NK-92 treated with Interleukin-12 subunit alpha and Interleukin-12 subunit beta, amount 100 ng/mL, for 24 hours (cell line): ENCODE data around the gene TEX48.

Source experiments
- DNase-seq: peaks from one replicate; lab custom pipeline; 2025; lab: John Stamatoyannopoulos, UW

The TEX48 gene

DNA sequence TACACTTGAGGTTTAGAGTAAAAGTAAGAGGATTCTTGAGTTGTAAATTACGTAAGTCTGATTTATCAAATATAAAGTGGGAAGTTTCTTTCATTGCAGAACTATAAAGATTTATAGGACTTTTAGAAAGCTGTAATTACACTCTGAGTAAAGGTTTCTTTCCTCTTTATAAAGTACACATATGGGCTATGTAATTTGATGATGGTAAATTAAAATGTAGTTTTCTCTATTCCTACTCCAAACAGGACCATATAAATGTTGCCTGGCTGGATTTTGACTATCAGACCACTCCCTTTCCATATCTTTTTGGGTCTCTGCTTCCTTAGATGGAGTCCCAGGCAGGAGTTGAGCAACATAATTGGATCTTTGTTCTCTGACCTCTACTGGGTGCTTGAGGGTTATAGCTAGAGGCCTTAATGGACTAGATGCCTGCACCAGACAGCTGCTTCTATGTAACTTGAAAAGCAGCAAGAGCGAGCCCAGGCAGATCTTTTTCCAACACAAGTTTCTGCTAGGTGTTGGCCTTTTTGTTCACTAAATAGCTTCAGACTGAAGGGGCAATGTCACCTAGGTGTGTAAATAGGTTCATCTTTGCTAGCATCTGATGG is 11.4 kb upstream of the TEX48 start:
- DNase-seq: no peak

DNA sequence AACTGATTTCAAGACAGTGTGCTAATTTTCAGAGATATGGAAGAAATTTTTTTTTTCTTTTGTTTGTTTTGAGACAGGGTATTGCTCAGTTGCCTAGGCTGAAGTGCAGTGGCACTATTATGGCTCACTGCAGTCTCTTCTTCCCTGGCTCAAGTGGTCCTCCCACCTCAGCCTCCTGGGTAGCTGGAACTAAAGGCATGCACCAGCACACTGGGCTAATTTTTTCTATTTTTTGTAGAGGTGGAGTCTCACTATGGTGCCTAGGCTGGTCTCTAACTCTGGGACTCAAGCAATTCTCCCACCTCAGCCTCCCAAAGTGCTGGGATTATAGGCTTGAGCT is 9.9 kb upstream of the TEX48 start:
- no peak for DNase-seq

DNA sequence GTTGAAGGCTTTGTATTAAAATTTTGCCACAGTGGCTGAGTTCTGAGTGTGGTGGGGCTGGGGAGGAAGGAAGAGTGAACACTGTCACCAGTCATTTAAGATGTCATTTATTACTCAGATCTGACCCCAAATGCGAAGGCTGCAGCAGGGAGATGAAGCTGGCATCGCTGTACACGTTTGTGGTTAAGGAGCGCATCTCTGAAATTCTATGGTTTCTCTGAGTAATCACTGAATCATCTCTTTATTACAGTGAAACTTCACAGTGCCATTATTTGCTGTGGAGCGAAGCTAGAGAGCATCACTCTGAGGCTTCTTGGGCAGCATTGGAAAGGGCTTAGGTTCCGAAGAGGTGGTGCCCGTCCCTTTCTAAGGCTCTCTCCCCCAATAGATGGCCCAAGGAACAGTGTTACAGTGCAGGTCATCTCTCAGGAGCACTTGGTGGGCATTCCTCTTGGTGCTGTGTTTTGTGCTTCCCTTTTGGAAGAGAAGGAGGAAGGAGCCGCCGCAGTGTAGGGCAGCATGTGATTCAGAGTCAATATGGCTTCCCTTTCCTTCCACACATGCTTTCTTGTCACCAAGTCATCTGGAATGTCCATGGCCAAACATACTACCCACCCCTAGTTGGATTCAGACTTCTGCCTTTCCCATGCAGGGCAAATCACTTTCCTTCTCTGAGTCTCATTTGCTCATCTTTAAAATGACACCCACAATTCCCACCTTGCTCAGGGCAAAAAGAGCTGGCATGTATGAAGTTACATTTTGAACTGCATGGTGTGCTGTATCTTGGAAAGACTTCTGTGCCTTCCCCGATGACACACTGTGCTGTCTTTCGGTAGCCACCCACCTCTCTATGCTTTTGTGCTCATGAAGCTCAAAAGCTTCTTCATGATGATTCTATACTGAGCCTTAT is 9.3 kb upstream of the TEX48 start:
- DNase-seq: peak; percentile 61

DNA sequence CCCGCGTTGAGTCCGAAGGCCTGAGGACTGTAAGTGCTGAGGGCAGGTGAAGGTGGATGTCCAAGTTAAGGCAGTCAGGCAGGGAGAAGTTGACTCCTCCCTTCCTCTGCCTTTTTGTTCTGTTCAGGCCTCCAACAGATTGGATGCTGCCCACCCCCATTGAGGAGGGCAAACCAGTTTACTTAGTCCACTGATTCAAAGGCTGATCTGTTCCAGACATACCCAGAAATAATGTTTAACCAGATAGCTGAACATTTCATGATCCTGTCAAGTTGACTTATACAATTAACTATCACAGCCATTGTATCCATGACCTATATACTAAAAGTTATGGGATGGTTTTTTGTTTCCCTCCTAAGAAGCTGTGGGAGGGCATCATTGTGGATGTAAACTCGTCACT is 8.3 kb upstream of the TEX48 start:
- DNase-seq: no peak

DNA sequence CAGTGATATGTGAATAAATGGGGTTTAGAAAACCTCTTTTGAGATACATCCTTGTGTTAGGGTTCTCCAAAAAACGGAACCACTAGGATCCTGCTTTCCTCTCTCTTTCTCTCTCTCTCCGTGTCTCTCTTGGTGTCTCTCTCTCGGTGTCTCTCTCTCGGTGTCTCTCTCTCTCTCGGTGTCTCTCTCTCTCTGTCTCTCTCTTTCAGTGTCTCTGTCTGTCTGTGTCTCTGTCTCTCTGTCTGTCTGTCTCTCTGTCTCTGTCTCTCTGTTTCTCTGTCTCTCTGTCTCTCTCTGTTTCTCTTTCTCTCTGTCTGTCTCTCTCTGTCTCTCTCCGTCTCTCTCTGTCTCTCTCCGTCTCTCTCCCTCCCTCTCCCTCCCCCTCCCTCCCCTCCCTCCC is 7.8 kb upstream of the TEX48 start:
- DNase-seq: no peak

DNA sequence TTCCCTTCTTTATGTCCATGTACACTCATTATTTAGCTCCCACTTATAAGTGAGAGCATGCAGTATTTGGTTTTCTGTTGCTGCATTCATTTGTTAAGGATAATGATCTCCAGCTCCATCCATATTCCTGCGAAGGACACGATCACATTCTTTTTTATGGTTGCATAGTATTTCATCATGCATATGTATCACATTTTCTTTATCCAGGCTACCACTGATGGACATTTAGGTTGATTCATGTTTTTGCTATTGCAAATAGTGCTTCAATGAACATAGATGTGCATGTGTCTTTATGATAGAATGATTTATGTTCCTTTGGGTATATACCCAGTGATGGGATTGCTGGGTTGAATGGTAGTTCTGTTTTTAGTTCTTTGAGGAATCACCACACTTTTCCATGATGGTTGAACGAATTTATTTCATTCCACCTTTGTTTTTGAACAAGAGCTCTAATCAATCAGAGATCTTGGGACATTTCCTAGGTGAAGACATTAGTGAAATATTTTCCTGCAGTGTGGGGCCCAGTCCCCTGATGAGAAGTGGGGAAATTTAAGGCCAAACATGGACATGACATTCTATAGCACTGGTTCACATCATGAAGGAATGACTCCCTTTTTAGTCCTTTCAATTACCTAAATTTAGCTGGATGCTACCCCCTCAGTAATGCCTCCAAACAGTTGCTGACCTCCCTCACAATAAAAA is 7.1 kb upstream of the TEX48 start:
- DNase-seq: no peak

DNA sequence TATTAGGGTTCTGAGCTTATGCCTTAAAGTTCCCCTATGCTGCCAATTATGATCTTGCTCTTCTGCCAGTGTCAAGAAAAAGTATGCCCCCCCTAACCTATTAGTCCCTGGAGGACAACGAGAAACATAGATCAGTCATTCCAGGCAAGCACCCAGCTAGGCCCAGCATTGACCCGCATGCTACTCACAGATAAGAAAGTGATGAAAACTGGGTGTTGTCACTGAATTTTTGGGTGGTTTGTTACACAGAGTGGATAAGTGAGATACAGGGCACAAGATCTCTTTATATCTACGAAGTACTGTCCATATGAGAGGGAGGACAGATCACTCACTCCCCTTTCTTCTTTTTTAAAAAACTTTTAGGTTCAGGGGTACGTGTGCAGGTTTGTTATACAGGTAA is 6.4 kb upstream of the TEX48 start:
- no peak for DNase-seq

DNA sequence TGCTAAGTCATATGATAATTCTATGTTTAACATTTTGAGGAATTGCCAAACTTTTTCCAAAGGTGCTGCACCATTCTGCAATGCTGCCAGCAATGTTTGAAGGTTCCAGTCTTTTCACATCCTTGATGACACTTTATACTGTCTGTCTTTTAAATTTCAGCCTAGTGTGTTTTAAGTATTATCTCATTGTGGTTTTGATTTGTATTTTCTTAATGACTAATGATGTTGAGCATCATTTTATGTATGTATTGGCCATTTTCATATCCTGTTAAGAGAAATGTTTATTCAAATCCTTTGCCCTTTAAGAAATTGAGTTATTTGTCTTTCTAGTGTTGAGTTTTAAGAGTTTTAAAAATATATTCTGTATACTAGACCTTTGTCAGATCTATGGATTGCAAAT is 5.0 kb upstream of the TEX48 start:
- no peak for DNase-seq

DNA sequence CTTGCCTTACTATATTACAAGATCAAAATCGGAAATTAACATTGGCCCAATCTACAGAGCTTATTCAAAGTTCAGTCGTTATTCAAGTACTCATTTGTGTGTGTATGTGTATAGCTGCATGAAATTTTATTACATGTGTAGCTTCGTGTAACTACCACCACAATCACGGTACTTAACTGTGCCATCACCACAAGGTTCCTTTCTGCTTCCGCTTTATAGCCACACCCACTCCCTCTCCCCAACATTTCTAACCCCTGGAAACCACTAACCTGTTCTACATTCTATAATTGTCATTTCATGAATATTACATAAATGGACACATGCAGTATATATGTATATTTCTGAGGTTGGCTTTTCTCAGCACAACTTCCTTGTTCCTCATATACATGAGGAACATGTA is 4.0 kb upstream of the TEX48 start:
- no peak for DNase-seq

DNA sequence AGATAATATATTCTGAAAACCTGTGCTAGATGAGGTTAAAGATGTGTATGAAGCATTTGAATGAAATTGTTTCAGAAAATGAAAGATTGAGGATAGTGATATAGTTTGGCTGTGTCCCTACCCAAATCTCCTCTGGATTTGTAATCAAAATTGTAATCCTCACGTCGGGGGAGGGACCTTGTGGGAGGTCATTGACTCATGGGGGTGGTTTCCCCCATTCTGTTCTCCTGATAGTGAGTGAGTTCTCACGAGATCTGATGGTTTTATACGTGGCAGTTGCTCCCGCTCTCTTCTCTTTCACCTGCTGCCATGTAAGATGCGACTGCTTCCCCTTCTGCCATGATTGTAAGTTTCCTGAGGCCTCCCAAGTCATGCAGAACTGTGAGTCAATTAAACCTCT is 2.0 kb upstream of the TEX48 start:
- no peak for DNase-seq

DNA sequence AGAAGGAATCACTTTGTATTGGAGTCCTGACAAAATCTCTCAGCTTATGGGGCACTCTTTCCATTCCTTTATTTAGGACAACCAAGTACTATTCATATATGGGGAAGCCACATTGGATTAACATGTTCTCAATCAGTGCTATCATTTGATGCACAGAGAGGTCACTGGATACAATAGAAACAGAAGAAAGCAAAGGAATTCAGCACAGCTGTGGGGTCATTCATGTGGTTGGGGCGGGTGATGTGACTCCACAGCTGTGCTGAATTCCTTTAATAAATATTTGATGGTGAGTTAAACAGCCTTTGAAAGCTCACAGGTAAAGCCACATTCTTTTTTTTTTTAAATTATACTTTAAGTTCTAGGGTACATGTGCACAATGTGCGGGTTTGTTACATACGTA is 854 bp upstream of the TEX48 start:
- DNase-seq: no peak

DNA sequence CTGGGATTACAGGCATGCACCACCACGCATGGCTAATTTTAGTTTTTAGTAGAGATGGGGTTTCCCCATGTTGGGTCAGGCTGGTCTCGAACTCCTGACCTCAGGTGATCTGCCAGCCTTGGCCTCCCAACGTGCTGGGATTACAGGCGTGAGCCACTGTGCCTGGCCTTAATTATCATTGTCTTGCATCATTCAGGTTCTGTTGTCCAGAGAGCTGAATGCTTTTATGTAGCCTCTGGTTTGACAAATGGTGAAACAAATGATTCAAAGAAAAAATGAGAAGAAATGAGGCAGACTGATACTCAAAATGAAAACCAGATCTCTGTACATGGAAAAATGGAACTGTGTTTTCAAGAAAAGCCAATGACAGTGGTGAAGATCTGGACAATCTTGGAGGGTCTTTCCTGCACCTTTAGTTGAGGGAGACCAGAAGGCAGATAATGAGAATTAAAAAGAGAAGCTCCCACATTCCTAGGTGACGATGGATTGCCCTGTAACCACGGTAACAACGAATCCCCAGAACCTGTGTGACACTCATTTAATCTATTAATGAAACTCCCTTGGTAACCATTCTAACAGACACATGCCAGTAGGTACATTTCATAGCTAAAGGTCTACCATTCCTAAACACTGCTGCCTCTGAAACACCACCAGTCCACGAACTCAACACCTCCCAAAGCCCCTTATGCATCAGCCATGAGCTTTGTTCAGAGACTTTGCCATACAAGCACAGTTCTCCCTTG is 1.6 kb downstream of the TEX48 start:
- DNase-seq: no peak

DNA sequence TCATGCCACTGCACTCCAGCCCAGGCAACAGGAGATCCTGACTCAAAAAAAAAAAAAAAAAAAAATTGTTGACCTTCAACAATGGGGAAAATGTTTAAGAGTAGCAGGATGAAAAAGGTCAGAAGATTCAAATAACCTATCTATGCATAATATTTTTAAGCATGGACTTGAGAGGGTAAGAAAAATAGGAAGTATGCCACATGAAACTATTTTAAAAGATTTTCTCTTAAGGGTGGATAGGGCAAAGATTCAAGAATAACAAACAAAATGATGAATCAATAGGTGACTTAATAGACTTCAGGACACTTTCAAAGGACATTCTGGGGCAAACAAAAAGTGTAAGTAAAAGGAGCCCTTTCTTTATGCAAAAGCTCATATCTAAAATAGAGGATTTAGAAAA is 3.2 kb downstream of the TEX48 start:
- no peak for DNase-seq

DNA sequence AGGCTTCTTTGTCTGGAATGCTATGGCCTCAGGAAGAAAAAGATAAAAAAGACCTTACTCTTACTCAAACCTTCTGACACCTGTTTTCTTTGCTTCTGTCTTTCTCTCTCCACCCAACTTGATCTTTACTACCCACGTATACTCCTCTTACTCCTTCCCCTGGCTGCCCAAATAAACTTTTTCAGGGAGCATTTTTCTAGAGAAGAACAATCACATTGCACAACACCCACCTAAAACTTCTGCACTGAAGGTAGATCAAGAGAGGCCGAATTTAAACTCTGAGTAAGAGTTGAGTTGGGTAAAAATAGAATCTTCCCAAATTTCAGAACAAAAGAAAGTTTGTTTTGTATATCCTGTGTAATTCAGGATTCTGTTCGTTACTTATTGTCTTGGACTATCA is 3.9 kb downstream of the TEX48 start:
- no peak for DNase-seq

DNA sequence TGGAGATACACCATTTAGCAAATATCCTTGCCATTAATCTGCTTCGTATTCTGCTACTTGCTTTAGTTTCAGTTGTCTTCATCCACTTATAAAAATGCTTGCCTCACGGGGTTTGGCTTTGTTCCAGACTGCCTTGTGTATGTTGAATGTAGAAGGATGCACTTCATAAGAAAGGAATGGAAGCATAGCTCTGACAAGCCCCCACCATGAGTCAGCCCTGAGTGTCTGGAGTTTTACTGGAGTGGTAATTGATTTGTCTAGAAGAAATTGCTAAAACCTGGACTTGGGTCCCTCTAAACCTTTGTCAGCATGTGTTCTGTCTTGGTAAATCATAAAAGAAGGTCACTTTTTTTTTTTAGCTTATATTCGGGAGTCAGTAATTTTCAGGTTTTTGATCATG is 4.6 kb downstream of the TEX48 start:
- no peak for DNase-seq

DNA sequence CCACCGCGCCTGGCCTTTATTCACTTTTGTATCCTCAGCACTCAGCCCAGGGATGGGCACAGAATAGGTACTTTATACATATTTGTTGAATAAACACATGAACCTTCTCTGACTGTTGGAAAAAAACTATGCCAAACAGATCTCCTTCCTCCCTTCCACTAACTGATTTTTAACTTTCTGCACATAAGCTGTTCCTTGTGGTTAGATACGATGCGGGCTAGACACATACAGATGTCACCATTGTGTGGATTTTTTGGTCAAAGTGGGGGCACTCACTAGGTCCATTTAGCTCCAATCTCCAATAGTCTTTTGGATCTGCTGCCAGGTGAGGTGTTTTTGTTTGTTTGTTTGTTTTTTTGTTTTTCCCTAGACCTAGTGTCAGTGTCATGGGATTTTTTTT is 5.1 kb downstream of the TEX48 start:
- no peak for DNase-seq

DNA sequence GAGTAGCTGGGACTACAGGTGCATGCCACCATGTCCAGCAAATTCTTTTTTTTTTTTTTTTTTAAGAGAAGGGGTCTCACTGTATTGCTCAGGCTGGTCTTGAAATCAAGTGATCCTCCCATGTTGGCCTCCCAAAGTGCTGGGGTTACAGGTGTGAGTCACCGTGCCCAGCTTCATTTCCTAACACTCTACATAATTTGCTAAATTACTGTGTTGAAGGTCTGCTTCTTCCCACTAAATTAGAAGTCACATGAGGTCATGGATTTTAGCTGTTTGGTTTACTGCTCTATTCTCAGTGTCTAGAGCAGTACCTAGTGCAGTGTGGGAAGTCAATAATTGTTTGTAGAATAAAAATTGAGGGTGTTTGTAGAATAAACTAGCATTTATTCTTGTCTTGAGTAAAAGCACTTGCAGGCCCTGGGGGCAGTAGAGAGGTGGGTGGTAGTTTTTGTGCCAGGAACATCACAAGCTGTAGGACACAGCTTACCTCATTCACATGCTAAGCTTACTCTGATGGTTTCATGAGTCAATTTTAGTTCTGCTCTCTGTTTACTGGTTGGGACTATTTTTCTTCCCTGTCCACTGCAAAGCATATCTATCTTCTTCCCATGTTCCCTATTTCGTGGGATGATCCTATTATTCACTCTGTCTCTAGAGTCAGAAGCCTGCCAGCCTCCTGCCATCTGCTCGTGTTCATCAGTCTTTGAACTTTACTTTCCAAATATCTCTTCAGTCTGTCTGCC is 7.0 kb downstream of the TEX48 start:
- DNase-seq: no peak

DNA sequence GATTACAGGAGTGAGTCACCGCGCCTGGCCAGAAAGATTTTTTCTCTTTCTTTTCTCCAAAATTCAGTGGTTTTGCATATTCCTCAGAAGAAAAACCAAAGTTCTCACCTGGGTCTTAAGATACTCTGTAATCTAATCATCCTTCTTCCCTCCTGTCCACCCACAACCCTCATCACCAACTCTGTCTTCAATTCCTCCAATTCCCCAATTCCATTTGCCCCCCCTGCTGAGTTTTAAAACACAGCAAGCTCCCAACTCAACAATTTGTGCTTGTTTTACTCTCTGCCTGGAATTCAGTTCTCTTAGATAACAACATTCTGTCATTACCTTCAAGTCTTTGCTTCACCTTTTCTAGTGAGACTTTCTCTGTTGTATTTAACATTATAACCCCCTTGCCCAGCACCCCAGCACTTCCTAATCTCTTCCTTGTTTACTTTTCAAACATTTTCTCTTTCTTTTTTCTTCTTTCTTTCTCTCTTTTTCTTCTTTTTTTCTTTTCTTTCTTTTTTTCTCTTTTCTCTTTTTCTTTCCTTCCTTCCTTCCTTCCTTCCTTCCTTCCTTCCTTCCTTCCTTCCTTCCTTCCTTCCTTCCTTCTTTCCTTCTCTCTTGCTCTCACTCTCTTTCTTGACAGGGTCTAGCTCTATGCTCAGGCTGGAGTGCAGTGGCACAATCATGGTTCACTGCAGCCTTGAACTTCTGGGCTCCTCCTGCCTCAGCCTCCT is 7.8 kb downstream of the TEX48 start:
- DNase-seq: no peak

DNA sequence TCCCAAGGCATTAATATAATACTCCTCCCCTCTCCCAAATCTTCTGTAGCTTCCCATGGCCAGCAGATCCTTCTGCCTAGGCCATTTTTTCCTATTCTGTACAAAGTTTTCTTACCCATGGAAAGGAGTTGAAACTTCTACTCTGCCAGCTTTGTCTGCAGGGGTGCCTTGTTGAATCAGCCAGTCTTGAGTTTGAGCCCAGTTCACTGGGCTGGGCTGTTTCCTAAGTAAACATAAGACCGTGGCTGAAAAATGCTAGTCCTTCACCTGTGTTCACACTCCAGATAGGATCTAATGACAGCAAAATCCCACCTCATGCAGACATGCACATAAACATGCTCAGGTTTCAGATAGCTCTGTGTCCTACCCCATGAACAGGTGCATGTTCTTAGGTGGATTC is 10.4 kb downstream of the TEX48 start:
- no peak for DNase-seq

DNA sequence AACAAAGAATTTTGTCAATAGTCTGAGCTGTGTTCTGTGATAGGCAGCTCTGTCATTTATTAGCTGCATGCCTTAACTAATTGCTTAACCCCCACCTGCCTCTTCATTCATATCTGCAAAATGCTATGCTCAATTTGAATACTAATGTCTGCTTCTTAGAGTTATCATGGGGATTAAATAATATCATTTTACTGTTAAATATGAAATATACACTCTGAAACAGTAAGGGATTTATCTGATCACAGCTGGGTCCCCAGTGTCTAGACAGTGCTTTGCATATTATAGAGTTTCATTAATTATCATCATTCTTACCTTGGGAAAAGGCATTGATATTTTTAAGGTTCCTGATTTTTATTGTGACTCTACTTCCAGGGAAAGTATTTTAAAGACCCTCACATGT is 12.0 kb downstream of the TEX48 start:
- DNase-seq: no peak

DNA sequence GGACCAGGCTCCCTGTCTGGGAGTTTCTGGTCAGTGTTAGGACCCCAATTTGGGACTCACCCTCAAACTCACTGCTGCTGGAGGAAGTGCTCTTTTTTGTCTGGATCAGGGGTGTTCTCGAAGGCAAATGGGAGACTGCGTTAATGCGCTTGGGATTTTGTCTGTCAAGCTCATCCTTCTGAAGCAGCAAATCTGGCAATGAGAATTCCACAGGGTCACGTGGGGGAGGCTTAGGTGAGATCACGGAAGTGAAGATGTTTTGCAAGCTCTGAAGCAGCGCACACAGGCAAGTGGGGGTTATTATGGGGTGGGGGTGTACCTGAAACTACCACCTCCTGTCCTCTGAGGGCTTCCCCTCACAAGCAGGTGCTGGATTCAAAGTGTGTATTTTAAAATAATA is 13.8 kb downstream of the TEX48 start:
- DNase-seq: no peak
